ENCODE results near the gene GTF2F1.
"Not testable (repeated sequence)": the region's sequence is repeated elsewhere in the genome, so short reads cannot be mapped to it uniquely, and the experiment has no call there.

GTF2F1 gene

DNA sequence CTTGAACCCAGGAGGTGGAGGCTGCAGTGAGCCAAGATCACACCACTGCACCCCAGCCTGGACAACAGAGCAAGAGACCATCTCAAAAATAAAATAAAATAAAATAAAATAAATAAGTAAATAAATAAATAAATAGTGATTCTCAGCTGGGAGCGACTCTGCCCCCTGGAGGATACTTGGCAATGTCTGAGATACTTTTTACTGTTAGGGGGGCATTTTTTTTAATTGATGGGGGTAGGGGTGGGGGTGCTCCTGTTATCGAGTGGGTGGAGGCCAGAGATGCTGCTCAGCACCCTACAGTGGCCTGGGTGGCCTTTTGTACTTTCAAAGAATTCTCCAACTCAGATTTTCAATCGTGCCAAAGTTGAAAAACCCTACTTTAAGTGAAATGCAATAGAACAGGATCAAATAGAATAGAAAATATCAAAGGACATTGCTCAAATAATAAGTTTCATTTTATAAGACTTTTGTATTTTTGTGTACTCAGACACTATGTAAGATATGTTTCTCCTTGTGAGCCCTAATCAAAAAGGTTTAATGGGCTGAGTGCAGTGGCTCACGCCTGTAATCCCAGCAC, 38.8 kb downstream of the GTF2F1 start:
- no peak for DNase-seq

DNA sequence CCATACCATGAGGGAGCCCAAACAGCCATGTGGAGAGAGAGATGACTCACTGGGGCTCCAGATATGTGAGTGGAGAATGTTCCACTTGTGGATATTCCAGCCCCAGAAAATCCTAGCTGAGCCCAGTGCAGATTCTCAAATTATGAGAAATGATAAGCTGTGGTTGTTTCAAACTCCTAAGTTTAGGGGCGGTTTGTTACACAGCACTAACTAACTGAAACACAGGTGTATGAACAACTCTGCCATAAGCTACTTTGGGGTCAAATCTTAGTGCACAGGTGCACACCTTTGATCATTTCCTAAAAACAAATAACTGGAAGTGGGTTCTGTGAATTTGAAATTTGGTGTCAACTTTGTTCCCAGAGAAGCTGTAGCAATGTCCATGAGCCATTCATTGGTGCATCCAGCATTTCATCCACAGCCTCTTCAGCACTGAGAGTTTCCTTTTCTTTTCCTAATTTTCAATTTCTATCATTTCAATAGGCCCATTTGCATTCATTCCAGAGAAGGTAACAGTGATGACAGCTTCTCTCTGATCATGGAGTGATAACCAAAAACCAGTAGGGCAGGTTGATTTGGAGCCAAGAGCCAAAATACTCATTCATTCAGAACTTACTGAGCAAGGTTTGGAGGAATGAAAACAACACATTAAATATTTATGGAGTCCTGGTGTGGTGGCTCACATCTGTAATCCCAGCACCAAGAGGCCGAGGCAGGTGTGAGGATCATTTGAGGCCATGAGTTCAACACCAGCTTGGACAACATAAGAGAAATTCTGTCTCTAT, 40.4 kb downstream of the GTF2F1 start:
- DNase-seq, result no peak

DNA sequence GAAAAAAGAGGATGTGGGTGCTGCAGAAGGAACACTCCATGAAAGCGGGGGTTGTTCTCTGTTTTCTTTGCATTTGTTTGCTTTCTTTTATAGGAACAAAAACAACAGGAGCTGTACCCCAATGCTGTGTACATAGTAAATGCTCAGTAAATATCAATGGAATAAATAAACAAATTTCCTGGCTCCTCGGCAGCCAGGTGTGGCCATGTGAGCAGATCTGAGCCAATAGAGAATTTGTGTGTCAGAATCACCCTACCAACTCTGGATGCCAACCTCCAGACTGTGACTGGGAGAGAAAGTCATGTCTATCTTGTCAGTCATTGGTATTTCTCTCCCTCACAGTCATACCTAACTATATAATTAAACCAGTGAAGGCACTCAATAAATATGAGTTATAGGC, 42.3 kb downstream of the GTF2F1 start:
- DNase-seq, result no peak

DNA sequence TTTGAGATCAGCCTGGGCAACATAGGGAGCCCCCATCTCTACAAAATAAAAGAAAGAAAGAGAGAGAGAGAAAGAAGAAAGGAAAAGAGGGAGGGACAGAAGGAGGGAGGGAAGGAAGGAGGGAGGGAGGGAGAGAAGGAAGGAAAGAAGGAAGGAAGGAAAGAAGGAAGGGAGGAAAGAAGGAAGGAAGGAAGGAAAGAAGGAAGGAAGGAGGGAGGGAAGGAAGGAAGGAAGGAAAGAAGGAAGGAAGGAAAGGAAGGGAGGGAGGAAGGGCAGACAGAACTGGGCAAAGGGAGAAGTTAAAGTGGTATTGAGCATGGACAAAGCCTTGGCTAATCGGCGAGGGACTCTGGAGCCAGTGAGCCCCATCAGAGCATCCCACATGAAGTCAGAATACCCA, 43.7 kb downstream of the GTF2F1 start:
- not testable (repeated sequence) for DNase-seq

DNA sequence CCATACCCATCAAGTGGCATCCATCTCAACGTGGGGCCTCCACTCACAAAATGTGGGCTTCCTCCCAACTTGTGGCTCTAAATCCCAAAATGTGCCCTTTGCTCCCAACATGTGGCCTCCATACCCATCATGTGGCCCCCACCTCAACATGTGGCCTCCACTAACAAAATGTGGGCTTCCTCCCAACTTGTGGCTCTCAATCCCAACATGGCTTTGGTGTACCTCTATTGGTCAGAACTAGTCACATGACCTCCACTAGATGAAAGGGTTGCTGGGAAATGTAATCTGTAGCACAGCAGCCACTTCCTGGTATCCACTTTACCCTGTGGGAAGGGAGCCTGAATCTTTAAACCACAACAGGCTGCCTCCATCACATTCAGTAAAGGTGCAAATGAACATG, 49.5 kb downstream of the GTF2F1 start:
- DNase-seq, result no peak

DNA sequence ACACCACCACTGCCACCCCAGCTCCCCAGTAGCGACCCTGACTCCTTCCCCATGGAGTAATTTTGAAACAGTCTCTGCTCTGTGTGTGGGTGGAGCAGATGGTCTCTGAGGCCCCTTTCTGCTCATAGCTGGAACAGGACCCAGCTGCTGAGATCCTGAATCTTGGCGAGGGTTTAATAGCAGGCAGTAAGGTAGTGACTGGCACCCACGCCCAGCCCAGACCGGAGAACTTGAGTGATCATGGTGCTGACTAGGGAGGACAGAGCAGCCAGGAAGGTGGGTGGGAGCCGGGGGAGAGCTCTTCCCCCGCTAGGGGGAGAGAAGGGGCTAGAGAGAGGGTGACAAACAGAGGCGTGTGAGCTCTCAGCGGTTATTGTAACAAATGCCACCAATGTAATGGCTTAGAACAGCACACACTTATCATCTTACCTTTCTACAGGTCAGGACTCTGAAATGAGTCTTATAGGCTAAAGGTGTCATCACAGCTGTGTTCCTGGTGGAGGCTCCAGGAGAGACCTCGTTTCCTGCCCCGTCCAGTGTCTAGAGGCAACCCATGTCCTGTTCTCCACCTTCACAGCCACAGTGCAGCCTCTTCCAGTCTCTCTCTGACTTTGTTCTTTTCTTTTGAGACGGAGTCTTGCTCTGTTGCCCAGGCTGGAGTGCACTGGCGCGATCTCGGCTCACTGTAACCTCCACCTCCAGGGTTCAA, 52.3 kb downstream of the GTF2F1 start:
- DNase-seq, result no peak

DNA sequence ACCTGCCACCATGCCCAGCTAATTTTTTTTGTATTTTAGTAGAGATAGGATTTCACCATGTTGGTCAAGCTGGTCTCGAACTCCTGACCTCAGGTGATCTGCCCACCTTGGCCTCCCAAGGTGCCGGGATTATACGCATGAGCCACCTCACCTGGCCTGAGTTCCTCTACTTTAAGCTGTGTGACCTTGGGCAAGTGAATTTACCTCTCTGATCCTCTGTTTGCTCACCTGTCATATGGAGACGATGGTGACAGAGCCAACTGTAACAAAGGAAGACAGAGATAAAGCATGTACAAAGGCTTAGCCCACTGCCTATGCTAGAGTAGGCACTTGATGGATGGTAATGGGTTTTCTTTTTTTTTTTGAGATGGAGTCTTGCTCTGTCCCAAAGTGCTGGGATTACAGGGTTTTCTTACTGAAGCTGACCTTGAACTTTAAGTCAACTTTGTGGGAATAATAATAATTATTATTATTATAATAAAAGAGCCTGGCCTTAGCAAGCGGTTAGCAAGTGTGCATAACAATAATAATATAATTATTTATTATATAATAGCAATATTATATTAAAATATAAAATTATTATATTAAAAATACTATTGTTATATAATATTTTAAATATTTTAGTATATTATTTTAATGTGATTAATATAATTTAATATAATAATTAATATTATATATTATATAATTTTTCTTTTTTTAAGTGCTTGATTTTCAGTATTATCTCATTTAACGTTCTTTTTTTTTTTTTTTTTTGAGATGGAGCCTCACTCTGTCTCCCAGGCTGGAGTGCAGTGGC, 58.3 kb downstream of the GTF2F1 start:
- DNase-seq, result no peak

DNA sequence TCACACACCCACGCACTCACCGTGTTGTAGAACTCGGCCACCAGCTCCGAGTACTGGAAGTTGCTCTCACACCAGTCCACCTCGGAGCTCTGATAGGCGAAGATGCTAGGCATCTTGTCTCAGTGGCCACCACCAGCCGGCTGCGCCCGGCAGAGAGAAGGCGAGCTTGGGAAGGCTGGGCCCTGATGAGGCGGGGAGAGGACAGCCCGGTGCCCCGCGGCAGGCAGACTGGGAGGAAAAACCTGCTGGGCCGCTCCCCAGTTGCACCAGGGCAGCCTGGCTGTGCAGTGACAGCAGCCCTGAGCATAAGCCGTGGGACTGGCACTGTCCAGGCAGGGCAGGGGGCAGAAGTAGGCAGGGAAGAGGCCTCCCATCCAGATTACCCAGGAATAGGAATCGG, 59.5 kb downstream of the GTF2F1 start, which contains the start of gene ACER1:
Gene ACER1 (minus strand): TSS at position 174 of the 400 bp plus-strand sequence. CDS start 61 bp downstream, at position 113.
- no peak for DNase-seq
